ENCODE data around the gene RBM5. TPM values are rescaled to one million over a fixed set of nuclear protein-coding genes. Genes with fewer than 3 reads are reported as not detected.
A peak's percentile ranks its signal among the peaks of the same experiment; 100 is the strongest.

Gene RBM5
- 282 and 372 TPM in 2 replicates for total RNA-seq (ENCODE audit: low replicate concordance)

DNA sequence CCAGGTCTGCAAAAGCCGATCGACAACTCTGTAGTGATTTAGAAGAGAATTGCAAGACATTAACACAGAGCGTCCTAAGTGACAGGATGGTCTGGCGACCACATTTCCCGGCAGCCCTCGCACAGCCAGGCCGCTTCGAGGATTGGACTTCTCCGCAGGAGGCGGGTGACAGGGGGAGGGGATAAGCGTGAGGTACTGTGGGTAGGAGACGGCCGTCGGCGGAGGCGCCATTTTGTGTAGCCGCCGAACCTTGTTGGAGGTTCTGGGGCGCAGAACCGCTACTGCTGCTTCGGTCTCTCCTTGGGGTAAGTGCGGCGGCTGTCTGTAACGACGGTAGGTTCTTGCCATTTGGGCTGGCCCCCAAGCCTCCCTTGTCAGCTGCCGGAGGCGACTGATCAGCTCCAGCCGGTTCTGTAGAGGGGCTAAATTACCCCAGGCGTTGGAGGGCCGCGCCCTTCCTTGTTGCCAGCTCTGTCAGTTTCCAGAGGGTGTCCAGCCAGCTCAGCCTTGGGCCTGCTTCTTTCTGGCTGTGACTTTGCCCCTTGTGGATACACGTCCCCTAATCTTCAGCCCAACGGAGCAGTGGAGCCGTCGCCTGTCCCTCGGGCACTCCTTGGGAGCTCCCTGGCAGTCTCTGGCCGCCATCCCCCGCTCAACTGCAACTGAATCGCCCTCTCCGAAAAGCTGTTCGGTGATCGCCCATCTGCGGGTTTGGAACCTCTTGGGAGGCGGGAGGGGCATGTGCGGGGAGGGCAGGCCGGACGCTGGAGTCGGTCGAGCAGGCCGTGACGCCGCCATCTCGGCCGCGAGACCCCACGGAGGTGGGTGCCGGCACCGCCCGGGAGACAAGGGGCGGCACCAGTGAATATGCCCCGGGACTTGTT lies at the start of gene RBM5:
RBM5 (plus strand) TSS at position 195 of the 884 bp plus-strand sequence. CDS start 1,516 bp downstream, outside the sequence.
- TF ChIP-seq, protein P1, sequence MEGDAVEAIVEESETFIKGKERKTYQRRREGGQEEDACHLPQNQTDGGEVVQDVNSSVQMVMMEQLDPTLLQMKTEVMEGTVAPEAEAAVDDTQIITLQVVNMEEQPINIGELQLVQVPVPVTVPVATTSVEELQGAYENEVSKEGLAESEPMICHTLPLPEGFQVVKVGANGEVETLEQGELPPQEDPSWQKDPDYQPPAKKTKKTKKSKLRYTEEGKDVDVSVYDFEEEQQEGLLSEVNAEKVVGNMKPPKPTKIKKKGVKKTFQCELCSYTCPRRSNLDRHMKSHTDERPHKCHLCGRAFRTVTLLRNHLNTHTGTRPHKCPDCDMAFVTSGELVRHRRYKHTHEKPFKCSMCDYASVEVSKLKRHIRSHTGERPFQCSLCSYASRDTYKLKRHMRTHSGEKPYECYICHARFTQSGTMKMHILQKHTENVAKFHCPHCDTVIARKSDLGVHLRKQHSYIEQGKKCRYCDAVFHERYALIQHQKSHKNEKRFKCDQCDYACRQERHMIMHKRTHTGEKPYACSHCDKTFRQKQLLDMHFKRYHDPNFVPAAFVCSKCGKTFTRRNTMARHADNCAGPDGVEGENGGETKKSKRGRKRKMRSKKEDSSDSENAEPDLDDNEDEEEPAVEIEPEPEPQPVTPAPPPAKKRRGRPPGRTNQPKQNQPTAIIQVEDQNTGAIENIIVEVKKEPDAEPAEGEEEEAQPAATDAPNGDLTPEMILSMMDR (IDR thresholded peaks at IDR 0.05) = no peak
- TF ChIP-seq EZH2 (IDR thresholded peaks at IDR 0.05) (no peak), EZH2phosphoT487 (IDR thresholded peaks at IDR 0.05) (no peak)
- DNase-seq (ENCODE audit: low spot score) = peak; percentile 92
- H3K27ac Mint-ChIP-seq = peak within 1 kb of the TSS; percentile 94
- peaks cover 8% of the 10 kb centered on the region for H3K4me1 ChIP-seq
- H3K4me1 Mint-ChIP-seq = peaks cover 17% of the 10 kb centered on the region
- H3K79me2 ChIP-seq (ENCODE audit: low read depth) = peaks cover 49% of the 10 kb centered on the region
- no peaks in the 10 kb centered on the region for H3K9me3 ChIP-seq (ENCODE audit: low read depth)
- no peaks in the 10 kb centered on the region for H3K27me3 ChIP-seq
- H3K36me3 ChIP-seq = peaks cover 16% of the 10 kb centered on the region
- H3K36me3 Mint-ChIP-seq = peaks cover 31% of the 10 kb centered on the region
- peak within 1 kb of the TSS; percentile 92 for H3K4me3 ChIP-seq
- peaks cover 7% of the 10 kb centered on the region for H3K9me3 Mint-ChIP-seq
- H3K4me3 Mint-ChIP-seq = peak within 1 kb of the TSS; percentile 99
- peak within 1 kb of the TSS; percentile 87 for H2AFZ ChIP-seq (replicated peaks)
- peaks cover 11% of the 10 kb centered on the region for H3F3A ChIP-seq (ENCODE audit: low read depth)
- H3K4me2 ChIP-seq = peak within 1 kb of the TSS; percentile 96
- H4K20me1 ChIP-seq (ENCODE audit: low read depth) = peaks cover 25% of the 10 kb centered on the region
- H3K27me3 Mint-ChIP-seq (ENCODE audit: insufficient read depth, low read depth) = peaks cover 4% of the 10 kb centered on the region
- H3K27ac ChIP-seq = peak within 1 kb of the TSS; percentile 60
- peak within 1 kb of the TSS; percentile 96 for H3K9ac ChIP-seq

DNA sequence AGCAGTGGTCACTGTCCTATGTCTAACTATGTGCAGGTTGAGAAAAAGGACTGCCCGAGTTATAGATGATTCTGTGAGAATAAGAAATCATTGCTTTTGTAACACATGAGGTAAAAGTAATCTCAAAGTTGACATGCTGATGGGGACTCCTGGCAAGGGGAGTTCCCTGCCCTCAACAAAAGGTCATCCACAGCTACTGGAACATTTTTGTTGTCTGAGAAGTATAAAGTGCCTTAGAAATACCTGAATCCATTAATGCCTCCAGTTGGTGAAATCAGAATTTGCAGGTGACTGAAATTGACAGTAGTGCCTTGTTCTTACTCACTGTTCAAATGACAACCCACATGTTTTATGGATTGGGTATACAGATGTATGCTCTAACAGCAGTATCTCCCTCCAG lies 43.7 kb upstream of the RBM5 start:
- Histone ChIP-seq H3K9me3 (ENCODE audit: low read depth) (no peaks in the 10 kb centered on the region), H3K9ac (no peak overlapping the region), H3K4me1 (no peaks in the 10 kb centered on the region), H3K79me2 (ENCODE audit: low read depth) (no peaks in the 10 kb centered on the region), H3K36me3 (no peaks in the 10 kb centered on the region), H3K4me3 (no peak overlapping the region), H3K27me3 (no peaks in the 10 kb centered on the region), H4K20me1 (ENCODE audit: low read depth) (peaks cover 15% of the 10 kb centered on the region), H3K27ac (no peak overlapping the region), H2AFZ (replicated peaks) (no peak overlapping the region), H3K4me2 (no peak overlapping the region), H3F3A (ENCODE audit: low read depth) (no peaks in the 10 kb centered on the region)
- H3K27me3 Mint-ChIP-seq (ENCODE audit: insufficient read depth, low read depth) = peaks cover 2% of the 10 kb centered on the region
- no peaks in the 10 kb centered on the region for H3K9me3 Mint-ChIP-seq
- TF ChIP-seq EZH2phosphoT487 (IDR thresholded peaks at IDR 0.05) (no peak), EZH2 (IDR thresholded peaks at IDR 0.05) (no peak)
- TF ChIP-seq, protein P1 (IDR thresholded peaks at IDR 0.05) = no peak
- no peak overlapping the region for H3K27ac Mint-ChIP-seq
- no peak overlapping the region for H3K4me3 Mint-ChIP-seq
- no peak for DNase-seq (ENCODE audit: low spot score)
- no peaks in the 10 kb centered on the region for H3K4me1 Mint-ChIP-seq
- peaks cover 8% of the 10 kb centered on the region for H3K36me3 Mint-ChIP-seq

DNA sequence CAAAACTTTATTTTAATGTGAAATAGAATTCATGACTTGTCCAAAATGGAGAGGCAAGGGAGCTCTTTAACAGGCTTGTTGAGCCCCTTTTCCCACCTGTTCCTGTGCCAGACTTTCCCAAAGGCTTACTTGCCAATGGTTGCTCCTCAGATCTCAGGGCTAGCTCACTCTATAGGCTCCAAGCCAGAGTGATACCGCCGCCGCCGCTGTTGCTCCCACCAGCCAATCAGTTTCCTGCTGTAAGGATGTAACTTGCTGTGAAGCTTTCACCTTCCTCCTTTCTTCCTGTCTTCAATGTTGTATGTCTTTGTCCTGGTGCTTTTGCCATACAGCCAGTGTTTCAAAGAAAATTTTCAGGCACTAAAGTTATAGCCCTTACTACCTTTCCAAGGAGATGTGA lies 41.3 kb upstream of the RBM5 start:
- Histone ChIP-seq H3K9ac (no peak overlapping the region), H2AFZ (replicated peaks) (no peak overlapping the region), H3K27me3 (no peaks in the 10 kb centered on the region), H3K27ac (no peak overlapping the region), H3F3A (ENCODE audit: low read depth) (no peaks in the 10 kb centered on the region), H3K4me3 (no peak overlapping the region), H4K20me1 (ENCODE audit: low read depth) (peaks cover 15% of the 10 kb centered on the region), H3K9me3 (ENCODE audit: low read depth) (no peaks in the 10 kb centered on the region), H3K4me2 (no peak overlapping the region), H3K79me2 (ENCODE audit: low read depth) (no peaks in the 10 kb centered on the region), H3K4me1 (no peaks in the 10 kb centered on the region), H3K36me3 (no peaks in the 10 kb centered on the region)
- Mint-ChIP-seq H3K4me3 (no peak overlapping the region), H3K27me3 (ENCODE audit: insufficient read depth, low read depth) (no peaks in the 10 kb centered on the region), H3K4me1 (no peaks in the 10 kb centered on the region), H3K9me3 (no peaks in the 10 kb centered on the region), H3K36me3 (peaks cover 23% of the 10 kb centered on the region), H3K27ac (no peak overlapping the region)
- TF ChIP-seq EZH2 (IDR thresholded peaks at IDR 0.05) (no peak), EZH2phosphoT487 (IDR thresholded peaks at IDR 0.05) (no peak)
- TF ChIP-seq, protein P1 (IDR thresholded peaks at IDR 0.05) = no peak
- no peak for DNase-seq (ENCODE audit: low spot score)

Measured in neural progenitor cell (in vitro differentiated cells).